BLaER1 treated with 17β-estradiol and CSF1 and Interleukin-3, amounts not matched to agents 10 nM and 100 nM (cell line): ENCODE measurements around the gene ZDHHC11.

Source experiments
- H3K27ac ChIP-seq, 11 experiments: shearing (Covaris generic); formaldehyde crosslinking; 2 replicates each; pipeline ENCODE4 v1.8.1; 2022
- H3K27me3 ChIP-seq, 11 experiments: shearing (Covaris generic); formaldehyde crosslinking; 2 replicates each; pipeline ENCODE4 v1.8.1; 2022
- H3K36me3 ChIP-seq, 11 experiments: shearing (Covaris generic); formaldehyde crosslinking; 2 replicates each; pipeline ENCODE4 v1.8.1; 2022
- H3K4me1 ChIP-seq, 10 experiments: shearing (Covaris generic); formaldehyde crosslinking; 2 replicates each; pipeline ENCODE4 v1.8.1; 2022
- H3K4me2 ChIP-seq, 11 experiments: shearing (Covaris generic); formaldehyde crosslinking; 2 replicates each; pipeline ENCODE4 v1.8.1; 2022
- H3K4me3 ChIP-seq, 10 experiments: shearing (Covaris generic); formaldehyde crosslinking; 2 replicates each; pipeline ENCODE4 v1.8.1; 2022
- H3K9ac ChIP-seq, 11 experiments: shearing (Covaris generic); formaldehyde crosslinking; 2 replicates each; pipeline ENCODE4 v1.8.1; 2022
- H3K9me3 ChIP-seq, 11 experiments: shearing (Covaris generic); formaldehyde crosslinking; replicated peaks in 1 of 11; 2 replicates each; pipeline ENCODE4 v1.8.1; 2022
- H4K20me1 ChIP-seq, 11 experiments: shearing (Covaris generic); formaldehyde crosslinking; 2 replicates each; pipeline ENCODE4 v1.8.1; 2022
- Cebpa-rat ChIP-seq, 11 experiments: shearing (Covaris generic); IDR thresholded peaks; 2 replicates each; pipeline ENCODE4 v1.8.1; 2022

Gene ZDHHC11

DNA sequence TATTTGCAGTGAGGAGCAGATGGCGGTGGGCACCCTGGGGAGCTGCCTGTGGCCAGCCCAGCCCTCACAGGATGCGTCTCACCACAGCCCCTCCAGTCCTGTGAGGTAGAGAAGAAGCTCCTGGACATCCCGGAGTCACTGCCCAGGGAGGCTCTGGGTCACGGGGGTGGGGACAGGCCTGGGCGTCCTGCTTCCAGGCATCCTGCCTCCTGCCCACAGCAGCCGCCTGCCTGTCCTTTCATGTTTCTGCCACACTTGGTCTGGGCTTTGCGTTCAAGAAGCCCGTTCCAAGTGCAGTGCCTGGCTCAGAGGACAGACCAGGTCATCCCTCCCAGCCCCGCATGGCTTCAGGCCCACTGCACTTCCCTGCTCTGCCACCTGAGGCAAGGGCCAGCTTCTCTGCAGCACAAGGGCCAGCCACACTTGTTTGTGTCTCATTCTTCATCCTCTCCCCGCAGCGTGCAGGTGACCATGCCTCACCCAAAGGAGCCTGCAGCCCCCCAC is 104.5 kb downstream of the ZDHHC11 start:
- no peak for TF ChIP-seq Cebpa-rat (IDR thresholded peaks at IDR 0.05)
- H3K27ac ChIP-seq: no peak overlapping the region
- H3K9ac ChIP-seq: no peak overlapping the region
- H3K36me3 ChIP-seq: no peaks in the 10 kb centered on the region
- H3K27me3 ChIP-seq: no peaks in the 10 kb centered on the region
- no peak overlapping the region; a peak in 1 of 22 replicates for H3K4me2 ChIP-seq
- no peaks in the 10 kb centered on the region for H4K20me1 ChIP-seq
- no peak overlapping the region for H3K4me3 ChIP-seq
- peaks cover 0 to 17% (median 9%) of the 10 kb centered on the region in 10 experiments; a peak in 11 of 20 replicates for H3K4me1 ChIP-seq
- H3K9me3 ChIP-seq: no peaks in the 10 kb centered on the region
